Testis (tissue), 2 donors: ENCODE data around the gene TBX5.
"Not testable (repeated sequence)": the region's sequence is repeated elsewhere in the genome, so short reads cannot be mapped to it uniquely, and the experiment has no call there.

Experiments used
- POLR2A ChIP-seq: fragments of 450-650 bp; IDR thresholded peaks from one replicate; pipeline ENCODE4 v1.6.1; 2017; ENCODE audit warnings: antibody characterized with exemption, mild to moderate bottlenecking, moderate library complexity
- TF ChIP-seq, protein P1 (sequence below), 3 experiments: fragments of 450-650 bp in 2 of 3; fragments of 200-600 bp in 1 of 3; sonication (generic) in 1 of 3; IDR thresholded peaks; one replicate each; pipeline ENCODE4 v1.5.1; 2016 to 2019; ENCODE audit warnings: antibody characterized with exemption in 3 of 3, mild to moderate bottlenecking in 2 of 3, moderate library complexity in 1 of 3

DNA sequence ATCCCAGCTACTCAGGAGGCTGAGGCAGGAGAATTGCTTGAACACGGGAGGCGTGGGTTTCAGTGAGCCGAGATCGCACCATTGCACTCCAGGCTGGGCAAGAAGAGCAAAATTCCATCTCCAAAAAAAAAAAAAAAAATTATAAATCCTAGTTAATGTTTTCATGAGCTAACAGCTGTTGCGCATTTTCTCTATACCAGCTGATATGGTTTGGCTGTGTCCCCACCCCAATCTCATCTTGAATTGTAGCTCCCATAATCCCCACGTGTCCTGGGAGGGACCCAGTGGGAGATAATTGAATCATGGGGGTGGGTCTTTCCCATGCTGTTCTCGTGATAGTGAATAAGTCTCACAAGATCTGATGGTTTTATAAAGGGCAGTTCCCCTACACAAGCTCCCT is 56.7 kb downstream of the TBX5 start:
- TF ChIP-seq, protein P1, sequence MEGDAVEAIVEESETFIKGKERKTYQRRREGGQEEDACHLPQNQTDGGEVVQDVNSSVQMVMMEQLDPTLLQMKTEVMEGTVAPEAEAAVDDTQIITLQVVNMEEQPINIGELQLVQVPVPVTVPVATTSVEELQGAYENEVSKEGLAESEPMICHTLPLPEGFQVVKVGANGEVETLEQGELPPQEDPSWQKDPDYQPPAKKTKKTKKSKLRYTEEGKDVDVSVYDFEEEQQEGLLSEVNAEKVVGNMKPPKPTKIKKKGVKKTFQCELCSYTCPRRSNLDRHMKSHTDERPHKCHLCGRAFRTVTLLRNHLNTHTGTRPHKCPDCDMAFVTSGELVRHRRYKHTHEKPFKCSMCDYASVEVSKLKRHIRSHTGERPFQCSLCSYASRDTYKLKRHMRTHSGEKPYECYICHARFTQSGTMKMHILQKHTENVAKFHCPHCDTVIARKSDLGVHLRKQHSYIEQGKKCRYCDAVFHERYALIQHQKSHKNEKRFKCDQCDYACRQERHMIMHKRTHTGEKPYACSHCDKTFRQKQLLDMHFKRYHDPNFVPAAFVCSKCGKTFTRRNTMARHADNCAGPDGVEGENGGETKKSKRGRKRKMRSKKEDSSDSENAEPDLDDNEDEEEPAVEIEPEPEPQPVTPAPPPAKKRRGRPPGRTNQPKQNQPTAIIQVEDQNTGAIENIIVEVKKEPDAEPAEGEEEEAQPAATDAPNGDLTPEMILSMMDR (IDR thresholded peaks at IDR 0.05), result not testable (repeated sequence)
- not testable (repeated sequence) for TF ChIP-seq POLR2A
